IPS DF 4.7 (cell line): ENCODE results near the gene PTH1R.

Experiments used
- DNase-seq: peaks from one replicate; pipeline ENCODE4 v3.0.0-alpha.2; 2013; ENCODE audit warnings: low spot score; ENCODE audit errors: extremely low read depth

Gene PTH1R

GRCh38 chr3:46849686-46850467 lies 27.6 kb upstream of the PTH1R start:
- no peak for DNase-seq

GRCh38 chr3:46850468-46850779 lies 27.1 kb upstream of the PTH1R start:
- no peak for DNase-seq

GRCh38 chr3:46851364-46852333 lies 25.9 kb upstream of the PTH1R start:
- DNase-seq, result no peak

GRCh38 chr3:46852334-46852720 lies 25.2 kb upstream of the PTH1R start:
- DNase-seq, result no peak

- DNase-seq, result no peak
These were observed 24.6 kb upstream of the PTH1R start for GRCh38 chr3:46852839-46853355.

GRCh38 chr3:46853441-46854415 lies 23.8 kb upstream of the PTH1R start:
- DNase-seq, result no peak

GRCh38 chr3:46854555-46854991 lies 22.9 kb upstream of the PTH1R start:
- no peak for DNase-seq

GRCh38 chr3:46856576-46857471 lies 20.7 kb upstream of the PTH1R start:
- no peak for DNase-seq

GRCh38 chr3:46857485-46858341 lies 19.8 kb upstream of the PTH1R start:
- DNase-seq, result no peak

GRCh38 chr3:46858456-46858855 lies 19.1 kb upstream of the PTH1R start:
- DNase-seq, result no peak

GRCh38 chr3:46859001-46859710 lies 18.4 kb upstream of the PTH1R start:
- no peak for DNase-seq

GRCh38 chr3:46860017-46860809 lies 17.3 kb upstream of the PTH1R start:
- no peak for DNase-seq

- no peak for DNase-seq
These were observed 16.5 kb upstream of the PTH1R start for GRCh38 chr3:46860810-46861604.

- DNase-seq, result no peak
These were observed 15.7 kb upstream of the PTH1R start for GRCh38 chr3:46861605-46862368.

GRCh38 chr3:46862369-46863025 lies 15.0 kb upstream of the PTH1R start:
- DNase-seq, result no peak
